Osteocyte (in vitro differentiated cells): ENCODE data around the gene PPHLN1. TPM values are rescaled to one million over a fixed set of nuclear protein-coding genes. Genes with fewer than 3 reads are reported as not detected.
A peak's percentile ranks its signal among the peaks of the same experiment; 100 is the strongest.

Experiments
- DNase-seq: peaks from one replicate; pipeline ENCODE4 v3.0.0; 2021; ENCODE audit warnings: mixed read lengths; ENCODE audit not compliant: unreplicated experiment; ENCODE audit errors: extremely low spot score
- H3K27ac Mint-ChIP-seq: one replicate; pipeline ENCODE4 v1.8.0; 2021; ENCODE audit warnings: mild to moderate bottlenecking, mixed read lengths; ENCODE audit not compliant: unreplicated experiment
- H3K27me3 Mint-ChIP-seq: one replicate; pipeline ENCODE4 v1.8.0; 2021; ENCODE audit warnings: mixed read lengths; ENCODE audit not compliant: unreplicated experiment
- H3K36me3 Mint-ChIP-seq: one replicate; pipeline ENCODE4 v1.8.0; 2021; ENCODE audit warnings: mixed read lengths; ENCODE audit not compliant: unreplicated experiment
- H3K4me1 Mint-ChIP-seq: one replicate; pipeline ENCODE4 v1.8.0; 2021; ENCODE audit warnings: mixed read lengths; ENCODE audit not compliant: unreplicated experiment
- H3K4me3 Mint-ChIP-seq: one replicate; pipeline ENCODE4 v1.8.0; 2021; ENCODE audit warnings: mild to moderate bottlenecking, moderate library complexity, mixed read lengths; ENCODE audit not compliant: unreplicated experiment
- H3K9me3 Mint-ChIP-seq: one replicate; pipeline ENCODE4 v1.8.0; 2021; ENCODE audit warnings: mixed read lengths; ENCODE audit not compliant: unreplicated experiment
- total RNA-seq: library from RNA; stranded (reverse); gene quantifications from 2 replicates; pipeline ENCODE4 v1.2.1, GENCODE V29; 2021
- TF ChIP-seq, protein P1 (sequence below): fragments of 200-600 bp; sonication (generic); IDR thresholded peaks from 2 replicates; pipeline ENCODE4 v1.5.0; 2021; ENCODE audit warnings: antibody characterized with exemption, mild to moderate bottlenecking, moderate library complexity

The PPHLN1 gene
- total RNA-seq, 1 donor from 2014 or later = 56.6 TPM

DNA sequence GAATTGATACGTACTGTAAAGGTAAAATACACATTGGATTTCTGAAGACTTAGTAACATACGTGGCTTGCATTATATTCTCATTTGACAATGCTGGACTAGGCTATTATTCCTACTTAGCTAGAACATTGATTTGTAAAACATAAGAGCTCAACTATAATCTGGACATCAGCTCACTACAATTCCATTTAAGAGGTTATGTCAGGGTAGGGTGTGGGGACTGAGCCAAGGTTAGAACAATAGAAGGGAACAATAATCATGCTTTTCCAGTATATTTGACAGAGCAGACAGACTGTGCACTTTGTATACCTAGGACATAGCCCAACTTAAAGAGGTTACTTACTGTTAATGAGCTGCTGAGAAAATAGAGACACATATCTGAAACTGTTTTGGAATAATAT lies 10.9 kb upstream of the PPHLN1 start:
- TF ChIP-seq, protein P1, sequence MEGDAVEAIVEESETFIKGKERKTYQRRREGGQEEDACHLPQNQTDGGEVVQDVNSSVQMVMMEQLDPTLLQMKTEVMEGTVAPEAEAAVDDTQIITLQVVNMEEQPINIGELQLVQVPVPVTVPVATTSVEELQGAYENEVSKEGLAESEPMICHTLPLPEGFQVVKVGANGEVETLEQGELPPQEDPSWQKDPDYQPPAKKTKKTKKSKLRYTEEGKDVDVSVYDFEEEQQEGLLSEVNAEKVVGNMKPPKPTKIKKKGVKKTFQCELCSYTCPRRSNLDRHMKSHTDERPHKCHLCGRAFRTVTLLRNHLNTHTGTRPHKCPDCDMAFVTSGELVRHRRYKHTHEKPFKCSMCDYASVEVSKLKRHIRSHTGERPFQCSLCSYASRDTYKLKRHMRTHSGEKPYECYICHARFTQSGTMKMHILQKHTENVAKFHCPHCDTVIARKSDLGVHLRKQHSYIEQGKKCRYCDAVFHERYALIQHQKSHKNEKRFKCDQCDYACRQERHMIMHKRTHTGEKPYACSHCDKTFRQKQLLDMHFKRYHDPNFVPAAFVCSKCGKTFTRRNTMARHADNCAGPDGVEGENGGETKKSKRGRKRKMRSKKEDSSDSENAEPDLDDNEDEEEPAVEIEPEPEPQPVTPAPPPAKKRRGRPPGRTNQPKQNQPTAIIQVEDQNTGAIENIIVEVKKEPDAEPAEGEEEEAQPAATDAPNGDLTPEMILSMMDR = no peak
- no peak overlapping the region for H3K4me3 Mint-ChIP-seq
- DNase-seq = no peak
- no peak overlapping the region for H3K27ac Mint-ChIP-seq
- H3K4me1 Mint-ChIP-seq = no peaks in the 10 kb centered on the region
- H3K36me3 Mint-ChIP-seq = peaks cover 30% of the 10 kb centered on the region
- H3K9me3 Mint-ChIP-seq = no peaks in the 10 kb centered on the region
- no peaks in the 10 kb centered on the region for H3K27me3 Mint-ChIP-seq

DNA sequence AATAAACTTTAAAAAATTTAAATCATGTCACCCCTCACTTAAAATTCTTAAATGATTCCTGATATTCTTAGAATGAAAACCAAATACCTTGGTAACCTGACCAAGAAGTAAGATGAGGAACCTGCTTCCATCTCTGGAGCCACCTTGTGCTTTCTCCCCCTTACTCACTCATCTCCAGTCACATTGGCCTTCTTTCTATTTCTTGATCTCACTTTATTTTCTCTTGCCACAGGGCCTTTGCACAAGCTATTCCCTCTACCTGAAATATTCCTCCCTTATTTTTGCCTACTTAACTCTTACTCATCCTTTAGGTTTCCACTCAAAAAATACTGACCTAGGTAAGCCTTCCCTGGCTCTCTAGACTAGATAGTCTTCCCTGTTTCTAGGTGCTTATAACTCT lies 5.2 kb upstream of the PPHLN1 start:
- no peak overlapping the region for H3K27ac Mint-ChIP-seq
- H3K36me3 Mint-ChIP-seq = peaks cover 29% of the 10 kb centered on the region
- DNase-seq = no peak
- H3K4me1 Mint-ChIP-seq = peaks cover 6% of the 10 kb centered on the region
- no peak overlapping the region for H3K4me3 Mint-ChIP-seq
- TF ChIP-seq, protein P1 = no peak
- no peaks in the 10 kb centered on the region for H3K27me3 Mint-ChIP-seq
- no peaks in the 10 kb centered on the region for H3K9me3 Mint-ChIP-seq

DNA sequence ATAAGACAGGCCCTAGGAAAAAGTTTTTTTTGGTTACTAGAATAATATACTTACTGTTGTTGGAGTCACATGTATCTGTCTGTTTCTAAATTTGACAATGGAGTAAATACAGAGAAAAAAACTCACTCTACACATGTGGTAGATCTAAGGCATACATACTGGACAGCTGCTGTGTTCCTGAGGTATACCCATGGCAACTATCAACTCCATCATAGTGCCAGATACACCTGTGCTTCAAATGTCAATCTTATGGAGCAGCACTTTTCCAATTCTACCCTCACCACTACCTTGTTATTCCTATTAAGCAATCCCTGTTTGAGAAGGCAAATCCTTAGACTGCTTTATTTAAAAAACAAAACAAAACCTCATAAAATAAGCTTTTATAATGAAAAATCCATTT lies 3.4 kb upstream of the PPHLN1 start:
- Mint-ChIP-seq H3K27ac (no peak overlapping the region), H3K27me3 (no peaks in the 10 kb centered on the region), H3K4me1 (peaks cover 16% of the 10 kb centered on the region), H3K36me3 (peaks cover 26% of the 10 kb centered on the region), H3K9me3 (no peaks in the 10 kb centered on the region), H3K4me3 (no peak overlapping the region)
- TF ChIP-seq, protein P1 = no peak
- DNase-seq = no peak

DNA sequence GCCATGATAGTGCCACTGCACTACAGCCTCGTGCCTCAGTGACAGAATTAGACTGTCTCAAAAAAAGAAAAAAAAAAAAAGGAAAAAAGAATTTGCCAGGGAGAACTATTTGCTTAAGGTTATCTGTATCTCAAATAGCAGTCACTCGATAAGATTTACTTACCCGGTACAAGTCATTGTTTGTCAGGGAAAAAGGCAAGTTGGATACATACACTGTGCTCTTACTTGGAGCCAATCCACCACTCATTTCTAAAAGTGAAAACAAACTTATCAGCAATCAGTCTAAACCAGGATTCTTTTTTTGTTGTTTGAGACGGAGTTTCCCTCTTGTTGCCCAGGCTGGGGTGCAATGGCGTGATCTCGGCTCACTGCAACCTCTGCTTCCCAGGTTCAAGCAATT lies 2.1 kb upstream of the PPHLN1 start:
- no peak for DNase-seq
- no peak overlapping the region for H3K27ac Mint-ChIP-seq
- H3K4me3 Mint-ChIP-seq = no peak overlapping the region
- TF ChIP-seq, protein P1 = no peak
- H3K4me1 Mint-ChIP-seq = peaks cover 23% of the 10 kb centered on the region
- no peaks in the 10 kb centered on the region for H3K9me3 Mint-ChIP-seq
- no peaks in the 10 kb centered on the region for H3K27me3 Mint-ChIP-seq
- H3K36me3 Mint-ChIP-seq = peaks cover 24% of the 10 kb centered on the region

DNA sequence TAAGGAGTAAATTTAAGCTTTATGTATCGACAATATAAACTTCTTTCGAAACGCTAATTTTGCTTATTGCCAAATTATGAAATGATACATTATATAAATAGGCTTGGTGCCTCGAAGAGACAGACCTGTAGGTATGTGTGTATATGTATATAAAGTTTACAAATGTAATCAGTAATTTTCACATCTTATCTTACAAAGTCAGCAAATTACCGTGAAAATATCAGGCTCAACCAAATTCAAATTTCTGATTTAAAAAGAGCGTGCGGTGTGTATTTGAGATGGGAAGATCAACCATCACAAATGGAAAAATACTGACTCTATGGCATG lies 678 bp upstream of the PPHLN1 start:
- Mint-ChIP-seq H3K9me3 (no peaks in the 10 kb centered on the region), H3K27ac (peak overlapping the region; percentile 97), H3K4me1 (peaks cover 28% of the 10 kb centered on the region), H3K4me3 (peak overlapping the region; percentile 98), H3K27me3 (no peaks in the 10 kb centered on the region), H3K36me3 (peaks cover 17% of the 10 kb centered on the region)
- TF ChIP-seq, protein P1 = no peak
- DNase-seq = no peak
